H9 (cell line): ENCODE measurements around the gene RIC8A. TPM values are rescaled to one million over a fixed set of nuclear protein-coding genes. Genes with fewer than 3 reads are reported as not detected.

Source experiments
- DNase-seq: peaks from one replicate; pipeline ENCODE4 v3.0.0-alpha.2; 2017
- H2AFZ ChIP-seq: one replicate; pipeline ENCODE4 v1.6.1; 2013; ENCODE audit warnings: mild to moderate bottlenecking, low read length, control low read depth, moderate library complexity
- H2AK5ac ChIP-seq: 2 replicates; pipeline ENCODE4 v1.6.1; 2013; ENCODE audit warnings: low read length, control low read depth, mixed read lengths; ENCODE audit not compliant: insufficient read length
- H2BK120ac ChIP-seq: one replicate; pipeline ENCODE4 v1.6.1; 2013; ENCODE audit warnings: low read depth, mild to moderate bottlenecking, low read length, control low read depth, inconsistent platforms; ENCODE audit not compliant: poor library complexity, severe bottlenecking
- H2BK12ac ChIP-seq: 2 replicates; pipeline ENCODE4 v1.6.1; 2013; ENCODE audit warnings: low read length, control low read depth, mixed read lengths, low read depth; ENCODE audit not compliant: insufficient read length
- H2BK15ac ChIP-seq: 2 replicates; pipeline ENCODE4 v1.6.1; 2013; ENCODE audit warnings: low read depth, low read length, control low read depth
- H2BK20ac ChIP-seq: one replicate; pipeline ENCODE4 v1.6.1; 2013; ENCODE audit warnings: low read depth, mild to moderate bottlenecking, low read length, control low read depth, inconsistent platforms; ENCODE audit not compliant: poor library complexity, severe bottlenecking
- H2BK5ac ChIP-seq: 2 replicates; pipeline ENCODE4 v1.6.1; 2013; ENCODE audit warnings: low read length, control low read depth, mixed read lengths; ENCODE audit not compliant: insufficient read length
- H3K14ac ChIP-seq: 2 replicates; pipeline ENCODE4 v1.6.1; 2013; ENCODE audit warnings: low read length, control low read depth; ENCODE audit not compliant: insufficient read depth
- H3K18ac ChIP-seq: 2 replicates; pipeline ENCODE4 v1.6.1; 2013; ENCODE audit warnings: low read depth, mild to moderate bottlenecking, mixed read lengths, low read length, control low read depth; ENCODE audit not compliant: insufficient read length
- H3K23ac ChIP-seq: 2 replicates; pipeline ENCODE4 v1.6.1; 2013; ENCODE audit warnings: low read length, control low read depth, mixed read lengths, low read depth; ENCODE audit not compliant: insufficient read length
- H3K23me2 ChIP-seq: 2 replicates; pipeline ENCODE4 v1.6.1; 2013; ENCODE audit warnings: low read depth, mild to moderate bottlenecking, mixed read lengths, low read length, control low read depth; ENCODE audit not compliant: insufficient read length, poor library complexity, severe bottlenecking
- H3K27ac ChIP-seq: 2 replicates; pipeline ENCODE4 v1.5.1; 2013; ENCODE audit warnings: low read length, control low read depth, mixed read lengths, low read depth; ENCODE audit not compliant: insufficient read length
- H3K27me3 ChIP-seq: 2 replicates; pipeline ENCODE4 v1.6.1; 2013; ENCODE audit warnings: low read length, control low read depth, inconsistent platforms; ENCODE audit not compliant: insufficient read depth
- H3K4ac ChIP-seq: 2 replicates; pipeline ENCODE4 v1.6.1; 2013; ENCODE audit warnings: low read depth, mild to moderate bottlenecking, control low read depth, inconsistent platforms, low read length, moderate library complexity
- H3K4me1 ChIP-seq: 2 replicates; pipeline ENCODE4 v1.6.1; 2013; ENCODE audit warnings: low read length, control low read depth, inconsistent platforms; ENCODE audit not compliant: insufficient read depth
- H3K4me2 ChIP-seq: 2 replicates; pipeline ENCODE4 v1.6.1; 2013; ENCODE audit warnings: low read length, control low read depth, mixed read lengths; ENCODE audit not compliant: insufficient read length, insufficient read depth
- H3K56ac ChIP-seq: 2 replicates; pipeline ENCODE4 v1.6.1; 2013; ENCODE audit warnings: low read depth, mild to moderate bottlenecking, mixed read lengths, low read length, control low read depth; ENCODE audit not compliant: insufficient read length
- H3K79me1 ChIP-seq: 2 replicates; pipeline ENCODE4 v1.6.1; 2013; ENCODE audit warnings: low read depth, mild to moderate bottlenecking, moderate library complexity, low read length, control low read depth, inconsistent platforms; ENCODE audit not compliant: insufficient read depth, poor library complexity, severe bottlenecking
- H3K79me2 ChIP-seq: 2 replicates; pipeline ENCODE4 v1.6.1; 2013; ENCODE audit warnings: low read length, control low read depth, inconsistent platforms; ENCODE audit not compliant: insufficient read depth
- H3K9ac ChIP-seq: 2 replicates; pipeline ENCODE4 v1.6.1; 2013; ENCODE audit warnings: low read length, control low read depth, mixed read lengths; ENCODE audit not compliant: insufficient read length; ENCODE audit errors: extremely low read depth
- H3K9me3 ChIP-seq: one replicate; pipeline ENCODE4 v1.6.1; 2013; ENCODE audit warnings: low read depth, low read length, inconsistent platforms; ENCODE audit not compliant: control insufficient read depth
- H3T11ph ChIP-seq: one replicate; pipeline ENCODE4 v1.6.1; 2013; ENCODE audit warnings: mild to moderate bottlenecking, low read length, control low read depth, inconsistent platforms
- H4K20me1 ChIP-seq: one replicate; pipeline ENCODE4 v1.6.1; 2013; ENCODE audit not compliant: control insufficient read depth, insufficient read length, insufficient read depth
- H4K5ac ChIP-seq: 2 replicates; pipeline ENCODE4 v1.6.1; 2013; ENCODE audit warnings: low read depth, mild to moderate bottlenecking, mixed read lengths, low read length, control low read depth; ENCODE audit not compliant: insufficient read length
- H4K8ac ChIP-seq: replicated peaks from 2 replicates; pipeline ENCODE4 v1.6.1; 2013; ENCODE audit warnings: low read length, control low read depth, mixed read lengths, low read depth; ENCODE audit not compliant: insufficient read length
- H4K91ac ChIP-seq: 2 replicates; pipeline ENCODE4 v1.6.1; 2013; ENCODE audit warnings: low read depth, mild to moderate bottlenecking, moderate library complexity, mixed read lengths, low read length, control low read depth; ENCODE audit not compliant: insufficient read length
- H3K27ac Mint-ChIP-seq, 3 experiments: 2 replicates in 2 of 3; 3 replicates in 1 of 3; pipeline ENCODE4 v1.8.0; 2020 to 2021; ENCODE audit warnings: mixed read lengths in 3 of 3, mild to moderate bottlenecking in 1 of 3, moderate library complexity in 1 of 3
- H3K27me3 Mint-ChIP-seq: 2 replicates; pipeline ENCODE4 v1.8.0; 2021; ENCODE audit warnings: low read depth, mild to moderate bottlenecking, moderate library complexity, mixed read lengths
- H3K36me3 Mint-ChIP-seq, 3 experiments: 2 replicates in 2 of 3; 3 replicates in 1 of 3; pipeline ENCODE4 v1.8.0; 2020 to 2021; ENCODE audit warnings: low read depth in 3 of 3, mixed read lengths in 3 of 3; ENCODE audit not compliant: insufficient read depth in 1 of 3
- H3K4me1 Mint-ChIP-seq, 2 experiments: 2 replicates each; pipeline ENCODE4 v1.8.0; 2020; ENCODE audit warnings: mixed read lengths in 2 of 2
- H3K4me3 Mint-ChIP-seq, 2 experiments: 2 replicates in 1 of 2; 3 replicates in 1 of 2; pipeline ENCODE4 v1.8.0; 2020 to 2021; ENCODE audit warnings: mild to moderate bottlenecking in 2 of 2, mixed read lengths in 2 of 2, moderate library complexity in 1 of 2
- H3K9me3 Mint-ChIP-seq, 2 experiments: 2 replicates in 1 of 2; 3 replicates in 1 of 2; pipeline ENCODE4 v1.8.0; 2020; ENCODE audit warnings: mild to moderate bottlenecking in 2 of 2, mixed read lengths in 2 of 2, moderate library complexity in 1 of 2
- WGBS: extraction: QIAGEN DNeasy Blood & Tissue Kit; methylation state at CpG from one replicate; pipeline ENCODE4 v1.1.7; 2013; ENCODE audit warnings: missing lambda C conversion rate, low lambda C conversion rate, mixed read lengths; ENCODE audit not compliant: insufficient read length; ENCODE audit errors: extremely low coverage; 5-methylcytosine and 5-hydroxymethylcytosine counted together
- total RNA-seq: library from RNA; stranded (reverse); gene quantifications from 2 replicates; pipeline ENCODE4 v1.2.1, GENCODE V29; 2021
- TF ChIP-seq, protein P1 (sequence below): fragments of 200-600 bp; sonication (generic); conservative IDR thresholded peaks from 3 replicates; pipeline ENCODE4 v1.8.0; 2021; ENCODE audit warnings: antibody characterized with exemption, mild to moderate bottlenecking

RIC8A gene
- total RNA-seq, 1 experiment from 2014 or later, result 94.9 TPM

DNA sequence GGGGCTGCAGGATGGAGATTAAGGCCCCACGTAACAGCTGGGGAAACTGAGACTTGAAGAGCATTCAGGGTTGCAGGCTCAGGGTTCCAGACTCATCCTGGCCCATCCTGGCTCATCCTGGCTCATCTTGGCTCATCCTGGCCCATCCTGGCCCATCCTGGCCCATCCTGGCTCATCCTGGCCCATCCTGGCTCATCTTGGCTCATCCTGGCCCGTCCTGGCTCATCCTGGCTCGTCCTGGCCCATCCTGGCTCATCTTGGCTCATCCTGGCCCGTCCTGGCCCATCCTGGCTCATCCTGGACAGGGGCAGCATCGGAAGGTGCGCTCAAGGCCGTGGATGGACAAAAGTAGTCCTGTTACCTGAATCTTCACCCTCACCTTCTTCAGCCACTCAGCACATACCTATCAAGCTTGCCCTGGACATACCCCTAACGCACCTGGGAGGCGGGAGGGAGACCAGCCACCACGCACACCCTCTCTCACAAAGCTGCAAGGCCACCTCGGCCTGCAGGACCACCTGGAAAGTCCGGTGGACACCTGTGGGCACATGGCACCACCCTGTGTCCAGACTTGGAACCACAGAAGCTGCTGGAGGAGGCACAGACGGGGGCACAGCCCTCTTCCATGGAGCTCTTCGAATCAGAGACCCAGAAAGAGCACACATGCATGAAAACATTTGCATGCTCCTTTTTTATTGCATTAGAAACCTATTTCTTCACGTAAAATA lies 50.4 kb downstream of the RIC8A start:
- Mint-ChIP-seq H3K27me3 (peaks cover 4% of the 10 kb centered on the region), H3K9me3 (peaks cover 13 to 15% of the 10 kb centered on the region in 2 experiments), H3K36me3 (peaks cover 6 to 11% (median 10%) of the 10 kb centered on the region in 3 experiments; a peak in 6 of 7 replicates), H3K27ac (peak overlapping the region in 1 of 3 experiments; percentile 53; a peak in 2 of 7 replicates), H3K4me1 (no peaks in the 10 kb centered on the region), H3K4me3 (no peak overlapping the region)
- Histone ChIP-seq H3K18ac (no peak overlapping the region), H3K14ac (no peak overlapping the region), H2BK12ac (no peak overlapping the region), H4K20me1 (no peaks in the 10 kb centered on the region), H3K9me3 (no peaks in the 10 kb centered on the region), H2AFZ (no peak overlapping the region), H2BK120ac (no peak overlapping the region), H3K4ac (no peak overlapping the region), H3T11ph (no peak overlapping the region), H3K9ac (no peak overlapping the region), H2BK20ac (no peak overlapping the region), H3K79me2 (no peaks in the 10 kb centered on the region), H2AK5ac (no peak overlapping the region), H4K91ac (no peak overlapping the region), H3K4me1 (no peaks in the 10 kb centered on the region), H4K8ac (no peak overlapping the region), H2BK15ac (no peak overlapping the region), H2BK5ac (no peak overlapping the region), H3K4me2 (no peak overlapping the region), H4K5ac (no peak overlapping the region), H3K27ac (no peak overlapping the region), H3K23me2 (no peaks in the 10 kb centered on the region), H3K56ac (no peak overlapping the region), H3K23ac (no peak overlapping the region), H3K79me1 (no peaks in the 10 kb centered on the region), H3K27me3 (no peaks in the 10 kb centered on the region)
- TF ChIP-seq, protein P1, sequence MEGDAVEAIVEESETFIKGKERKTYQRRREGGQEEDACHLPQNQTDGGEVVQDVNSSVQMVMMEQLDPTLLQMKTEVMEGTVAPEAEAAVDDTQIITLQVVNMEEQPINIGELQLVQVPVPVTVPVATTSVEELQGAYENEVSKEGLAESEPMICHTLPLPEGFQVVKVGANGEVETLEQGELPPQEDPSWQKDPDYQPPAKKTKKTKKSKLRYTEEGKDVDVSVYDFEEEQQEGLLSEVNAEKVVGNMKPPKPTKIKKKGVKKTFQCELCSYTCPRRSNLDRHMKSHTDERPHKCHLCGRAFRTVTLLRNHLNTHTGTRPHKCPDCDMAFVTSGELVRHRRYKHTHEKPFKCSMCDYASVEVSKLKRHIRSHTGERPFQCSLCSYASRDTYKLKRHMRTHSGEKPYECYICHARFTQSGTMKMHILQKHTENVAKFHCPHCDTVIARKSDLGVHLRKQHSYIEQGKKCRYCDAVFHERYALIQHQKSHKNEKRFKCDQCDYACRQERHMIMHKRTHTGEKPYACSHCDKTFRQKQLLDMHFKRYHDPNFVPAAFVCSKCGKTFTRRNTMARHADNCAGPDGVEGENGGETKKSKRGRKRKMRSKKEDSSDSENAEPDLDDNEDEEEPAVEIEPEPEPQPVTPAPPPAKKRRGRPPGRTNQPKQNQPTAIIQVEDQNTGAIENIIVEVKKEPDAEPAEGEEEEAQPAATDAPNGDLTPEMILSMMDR, result peak; percentile 33; the same call in 2 of the 3 replicates
- no peak for DNase-seq
- WGBS, result no CpG with 5 or more reads among the region's 15 CpGs
